ENCODE data around the gene SAMD5. TPM values are rescaled to one million over a fixed set of nuclear protein-coding genes. Genes with fewer than 3 reads are reported as not detected.

Gene SAMD5
- total RNA-seq, 4 donors from 2014 or later = 1.0 to 7.8 (median 3.7) TPM

DNA sequence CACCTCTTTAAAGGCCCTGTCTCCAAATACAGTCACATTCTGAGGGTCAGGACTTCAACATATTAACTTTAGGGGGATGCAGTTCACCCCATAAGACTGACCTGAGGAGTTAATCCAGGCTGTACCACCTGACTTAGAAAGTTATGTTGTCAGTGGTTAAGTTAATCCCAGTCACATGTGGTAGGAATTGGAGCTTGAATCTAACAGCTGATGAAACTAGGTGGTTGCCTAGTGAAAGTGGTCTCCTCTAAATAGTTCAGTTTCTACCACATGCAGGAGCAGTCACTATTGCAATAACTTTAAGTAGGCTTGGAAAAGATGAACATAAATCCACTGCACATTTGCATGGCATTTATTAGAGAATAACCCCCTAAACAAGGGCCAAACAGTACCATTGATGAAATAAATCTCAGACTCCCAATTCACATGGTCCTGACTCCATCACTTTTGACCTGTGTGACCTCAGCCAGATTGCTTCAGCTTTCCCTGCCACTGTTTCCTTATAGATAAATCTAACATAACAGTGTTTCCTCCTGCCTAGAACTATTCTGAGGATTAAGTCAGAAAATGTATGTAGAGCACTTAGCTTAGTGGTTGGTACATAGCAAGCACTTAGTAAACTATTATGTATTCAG, 20.1 kb downstream of the SAMD5 start:
- Histone ChIP-seq H3K9me3 (no peaks in the 10 kb centered on the region), H3K36me3 (no peaks in the 10 kb centered on the region), H3K4me1 (peaks cover 13% of the 10 kb centered on the region), H3K4me3 (no peak overlapping the region), H3K27ac (no peak overlapping the region), H3K27me3 (no peaks in the 10 kb centered on the region)
- no peak for DNase-seq (ENCODE audit: low spot score in 2 of 2)
- TF ChIP-seq POLR2AphosphoS5 (IDR thresholded peaks at IDR 0.05) = no peak
- no peak for TF ChIP-seq EP300 (IDR thresholded peaks at IDR 0.05)
- TF ChIP-seq, protein P1, sequence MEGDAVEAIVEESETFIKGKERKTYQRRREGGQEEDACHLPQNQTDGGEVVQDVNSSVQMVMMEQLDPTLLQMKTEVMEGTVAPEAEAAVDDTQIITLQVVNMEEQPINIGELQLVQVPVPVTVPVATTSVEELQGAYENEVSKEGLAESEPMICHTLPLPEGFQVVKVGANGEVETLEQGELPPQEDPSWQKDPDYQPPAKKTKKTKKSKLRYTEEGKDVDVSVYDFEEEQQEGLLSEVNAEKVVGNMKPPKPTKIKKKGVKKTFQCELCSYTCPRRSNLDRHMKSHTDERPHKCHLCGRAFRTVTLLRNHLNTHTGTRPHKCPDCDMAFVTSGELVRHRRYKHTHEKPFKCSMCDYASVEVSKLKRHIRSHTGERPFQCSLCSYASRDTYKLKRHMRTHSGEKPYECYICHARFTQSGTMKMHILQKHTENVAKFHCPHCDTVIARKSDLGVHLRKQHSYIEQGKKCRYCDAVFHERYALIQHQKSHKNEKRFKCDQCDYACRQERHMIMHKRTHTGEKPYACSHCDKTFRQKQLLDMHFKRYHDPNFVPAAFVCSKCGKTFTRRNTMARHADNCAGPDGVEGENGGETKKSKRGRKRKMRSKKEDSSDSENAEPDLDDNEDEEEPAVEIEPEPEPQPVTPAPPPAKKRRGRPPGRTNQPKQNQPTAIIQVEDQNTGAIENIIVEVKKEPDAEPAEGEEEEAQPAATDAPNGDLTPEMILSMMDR (IDR thresholded peaks at IDR 0.05) = no peak
- no peak for TF ChIP-seq POLR2A (IDR thresholded peaks at IDR 0.05)

DNA sequence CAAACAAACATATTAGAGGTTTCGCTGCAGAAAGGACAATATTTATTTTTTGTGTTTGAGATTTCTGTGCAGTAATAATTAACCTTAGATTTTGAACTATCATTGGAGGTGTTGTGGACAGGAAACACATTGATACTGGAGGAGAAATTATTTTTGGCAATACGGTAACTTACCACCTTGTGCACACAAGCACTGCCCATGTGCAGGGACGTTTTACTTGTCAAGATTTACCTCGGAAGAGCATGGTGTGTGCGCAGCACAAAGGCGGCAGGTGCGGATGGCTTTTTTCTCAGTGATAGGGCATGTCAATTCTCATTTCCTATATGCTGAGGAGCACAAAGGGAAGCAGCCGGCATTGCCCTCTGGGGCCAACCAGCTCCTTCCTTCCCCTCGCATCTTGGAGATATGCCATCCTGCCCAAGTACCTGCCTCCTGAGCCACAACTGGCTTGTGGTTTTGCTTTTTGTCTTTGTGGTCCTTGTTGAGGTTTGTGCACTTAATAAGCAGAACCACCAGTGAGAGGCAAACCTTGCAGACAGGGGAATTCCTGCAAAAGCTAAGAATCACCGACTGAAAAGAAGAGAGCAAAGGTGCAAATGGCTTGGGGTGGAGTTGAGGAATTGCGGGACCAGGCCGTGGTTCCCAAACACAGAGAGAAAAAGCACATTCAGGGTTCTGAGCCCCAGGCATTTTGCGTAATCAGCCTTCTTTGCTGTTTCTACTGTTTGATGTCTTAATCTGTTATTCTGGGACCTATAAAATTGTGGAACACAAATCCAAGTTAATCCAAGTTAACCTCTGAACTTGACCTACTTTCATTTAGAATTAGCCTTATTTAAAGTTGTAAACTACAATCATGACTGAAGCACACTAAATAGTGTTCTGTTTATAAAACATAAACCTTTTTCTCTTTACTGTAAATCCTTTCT, 21.9 kb downstream of the SAMD5 start:
- H3K27ac ChIP-seq = no peak overlapping the region
- no peak for TF ChIP-seq POLR2AphosphoS5 (IDR thresholded peaks at IDR 0.05)
- TF ChIP-seq POLR2A (IDR thresholded peaks at IDR 0.05) = no peak
- no peak for TF ChIP-seq EP300 (IDR thresholded peaks at IDR 0.05)
- TF ChIP-seq, protein P1 (IDR thresholded peaks at IDR 0.05) = no peak
- no peaks in the 10 kb centered on the region for H3K36me3 ChIP-seq
- H3K9me3 ChIP-seq = no peaks in the 10 kb centered on the region
- no peak overlapping the region for H3K4me3 ChIP-seq
- H3K27me3 ChIP-seq = no peaks in the 10 kb centered on the region
- no peak for DNase-seq (ENCODE audit: low spot score in 2 of 2)
- 56% methylated on average over 13 of the region's 13 CpGs for WGBS
- peaks cover 13% of the 10 kb centered on the region for H3K4me1 ChIP-seq

DNA sequence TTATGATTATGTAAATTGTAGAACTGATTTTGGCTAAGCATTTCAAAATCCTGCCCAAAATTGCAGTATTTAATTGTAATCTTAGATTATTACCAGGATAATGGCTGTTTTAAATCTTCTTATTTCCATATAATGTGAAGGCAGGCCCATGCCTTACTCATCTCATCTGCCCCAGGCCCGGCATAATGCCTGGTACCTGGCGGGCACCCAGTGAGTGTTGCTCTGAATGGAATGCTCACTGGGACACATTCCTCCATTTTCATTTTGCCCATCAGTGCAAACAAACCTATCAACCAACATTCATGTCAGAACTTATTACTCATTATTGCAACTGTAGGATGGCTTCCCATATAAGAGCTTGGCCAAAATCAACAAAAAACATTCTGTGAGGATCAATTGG, 22.8 kb downstream of the SAMD5 start:
- no peak overlapping the region for H3K27ac ChIP-seq
- no peaks in the 10 kb centered on the region for H3K27me3 ChIP-seq
- H3K9me3 ChIP-seq = no peaks in the 10 kb centered on the region
- no peaks in the 10 kb centered on the region for H3K36me3 ChIP-seq
- peaks cover 13% of the 10 kb centered on the region for H3K4me1 ChIP-seq
- H3K4me3 ChIP-seq = no peak overlapping the region
- 68% methylated on average over 2 of the region's 2 CpGs for WGBS
- DNase-seq (ENCODE audit: low spot score in 2 of 2) = no peak
- TF ChIP-seq POLR2A (IDR thresholded peaks at IDR 0.05) (no peak), EP300 (IDR thresholded peaks at IDR 0.05) (no peak), POLR2AphosphoS5 (IDR thresholded peaks at IDR 0.05) (no peak)
- TF ChIP-seq, protein P1 (IDR thresholded peaks at IDR 0.05) = no peak

DNA sequence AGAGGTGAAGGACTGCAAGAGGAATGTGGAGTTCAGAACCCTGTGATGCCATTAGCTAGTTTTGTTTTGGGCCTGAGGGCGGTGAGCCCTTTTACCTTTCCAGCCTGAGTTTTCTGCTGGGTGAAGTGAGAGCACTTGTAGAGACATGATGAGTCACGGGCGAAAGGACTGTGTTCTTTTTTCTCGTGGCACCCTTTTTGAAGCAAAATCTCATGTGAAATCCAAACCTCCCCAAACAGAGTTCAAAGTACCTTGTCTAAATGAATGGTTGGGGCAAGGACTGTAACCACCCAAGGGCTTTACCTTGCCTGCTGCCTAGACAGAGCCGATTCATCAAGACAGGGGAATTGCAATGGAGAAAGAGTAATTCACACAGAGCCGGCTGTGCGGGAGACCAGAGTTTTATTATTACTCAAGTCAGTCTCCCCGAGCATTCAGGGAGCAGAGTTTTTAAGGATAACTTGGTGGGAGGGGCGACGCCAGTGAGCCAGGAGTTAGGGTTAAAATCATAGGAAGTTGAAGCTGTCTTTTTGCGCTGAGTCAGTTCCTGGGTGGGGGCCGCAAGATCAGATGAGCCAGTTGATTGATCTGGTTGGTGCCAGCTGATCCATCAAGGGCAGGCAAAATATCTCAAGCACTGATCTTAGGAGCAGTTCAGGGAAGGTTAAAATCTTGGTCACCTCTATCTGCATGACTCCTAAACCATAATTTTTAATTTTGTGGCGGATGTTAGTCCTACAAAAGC, 25.8 kb downstream of the SAMD5 start:
- Histone ChIP-seq H3K4me1 (peaks cover 13% of the 10 kb centered on the region), H3K27me3 (no peaks in the 10 kb centered on the region), H3K36me3 (no peaks in the 10 kb centered on the region), H3K9me3 (no peaks in the 10 kb centered on the region), H3K4me3 (no peak overlapping the region), H3K27ac (no peak overlapping the region)
- 91% methylated on average over 13 of the region's 13 CpGs for WGBS
- no peak for DNase-seq (ENCODE audit: low spot score in 2 of 2)
- TF ChIP-seq, protein P1 (IDR thresholded peaks at IDR 0.05) = no peak
- no peak for TF ChIP-seq POLR2A (IDR thresholded peaks at IDR 0.05)
- TF ChIP-seq EP300 (IDR thresholded peaks at IDR 0.05) = no peak
- TF ChIP-seq POLR2AphosphoS5 (IDR thresholded peaks at IDR 0.05) = no peak

All from suprapubic skin (tissue), 4 donors.